Measurements from ENCODE around the gene TBX4.

- TF ChIP-seq RAD21 (IDR thresholded peaks at IDR 0.05; ENCODE audit: low read depth) (no peak), TEAD4 (IDR thresholded peaks at IDR 0.05) (no peak), TAF1 (IDR thresholded peaks at IDR 0.05; ENCODE audit: low read depth) (no peak), MAX (IDR thresholded peaks at IDR 0.05) (no peak), NFIC (IDR thresholded peaks at IDR 0.05) (no peak), YY1 (IDR thresholded peaks at IDR 0.05; ENCODE audit: low read depth) (no peak), EGR1 (IDR thresholded peaks at IDR 0.05) (no peak), REST (IDR thresholded peaks at IDR 0.05; ENCODE audit: low read depth) (no peak), USF1 (IDR thresholded peaks at IDR 0.05) (no peak), EP300 (IDR thresholded peaks at IDR 0.05; ENCODE audit: borderline replicate concordance) (no peak), CREB1 (IDR thresholded peaks at IDR 0.05; ENCODE audit: low read depth) (no peak), CEBPB (IDR thresholded peaks at IDR 0.05) (no peak), ZBTB7A (IDR thresholded peaks at IDR 0.05; ENCODE audit: low read depth) (no peak)
These were observed 72.1 kb downstream of the TBX4 start for GRCh38 chr17:61524319-61524718.

All from Ishikawa (cell line).